Mesenteric fat pad (tissue), 1 donor: ENCODE measurements around the gene AFAP1. TPM values are rescaled to one million over a fixed set of nuclear protein-coding genes. Genes with fewer than 3 reads are reported as not detected.

Source experiments
- DNase-seq: peaks from one replicate; pipeline ENCODE4 v3.0.0-alpha.2; 2020; ENCODE audit warnings: low spot score
- long read RNA-seq: library from polyadenylated mRNA; unstranded; transcript quantifications from one replicate; pipeline ENCODE4 v2.0.0, GENCODE V29; 2020
- total RNA-seq: library from RNA; stranded (reverse); fragmentation: NEBNext Ultra II Directional; extraction: Animal tissue kit (Norgen Biotek cat#: 25700); gene quantifications from one replicate; pipeline ENCODE4 v1.2.1, GENCODE V29; 2021
- donor health status: DM: yes; HTN: yes; CAD: no.

AFAP1 gene
- 33.9 TPM for total RNA-seq
- long read RNA-seq, full-length matches to known transcripts, result 8 of 39 reads
- long read RNA-seq, partial matches to known transcripts, result 2 of 39 reads
- long read RNA-seq, other reads (novel, unspliced or antisense), result 29 of 39 reads

DNA sequence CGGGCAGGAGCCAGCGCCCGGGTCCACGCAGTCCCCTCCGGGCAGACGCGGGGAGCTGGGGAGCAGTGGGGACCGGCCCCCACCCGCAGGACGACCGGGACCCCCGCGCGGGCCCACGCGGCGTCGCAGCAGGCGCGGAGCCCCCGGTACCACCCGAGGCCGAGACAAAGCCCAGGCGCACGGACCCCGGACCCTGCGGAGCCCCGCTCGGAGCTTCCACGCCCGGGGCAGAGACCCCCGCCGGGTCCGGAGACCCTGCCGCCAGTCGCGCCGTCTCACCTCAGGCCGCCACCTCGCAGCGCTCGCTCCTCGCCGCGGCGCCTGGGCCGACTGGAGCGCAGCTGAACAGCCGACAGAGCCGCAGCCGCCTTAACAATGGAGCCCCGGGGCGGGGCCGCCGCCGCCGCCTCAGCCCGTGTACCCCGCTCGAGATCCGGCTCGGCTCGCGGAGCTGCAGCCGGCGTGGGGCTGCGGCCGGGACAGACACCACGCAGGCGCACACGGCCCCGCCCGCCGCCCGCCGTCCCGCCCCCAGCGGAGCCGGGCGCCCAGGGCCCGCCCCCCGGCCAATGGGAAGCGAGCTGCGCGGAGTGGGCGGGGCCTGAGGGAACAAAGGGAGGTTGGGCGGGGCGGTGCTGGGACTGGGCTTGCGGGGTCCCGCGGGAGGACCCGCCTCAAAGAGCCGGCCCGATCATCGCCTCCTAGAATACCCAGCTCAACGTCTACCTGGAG lies at the start of gene AFAP1:
AFAP1 (minus strand) TSS at position 485 of the 732 bp plus-strand sequence. CDS start 67,783 bp downstream, outside the sequence.
- peak; percentile 95 for DNase-seq

- DNase-seq, result no peak
These were observed 48.8 kb upstream of the AFAP1 start for GRCh38 chr4:7988437-7988836.

DNA sequence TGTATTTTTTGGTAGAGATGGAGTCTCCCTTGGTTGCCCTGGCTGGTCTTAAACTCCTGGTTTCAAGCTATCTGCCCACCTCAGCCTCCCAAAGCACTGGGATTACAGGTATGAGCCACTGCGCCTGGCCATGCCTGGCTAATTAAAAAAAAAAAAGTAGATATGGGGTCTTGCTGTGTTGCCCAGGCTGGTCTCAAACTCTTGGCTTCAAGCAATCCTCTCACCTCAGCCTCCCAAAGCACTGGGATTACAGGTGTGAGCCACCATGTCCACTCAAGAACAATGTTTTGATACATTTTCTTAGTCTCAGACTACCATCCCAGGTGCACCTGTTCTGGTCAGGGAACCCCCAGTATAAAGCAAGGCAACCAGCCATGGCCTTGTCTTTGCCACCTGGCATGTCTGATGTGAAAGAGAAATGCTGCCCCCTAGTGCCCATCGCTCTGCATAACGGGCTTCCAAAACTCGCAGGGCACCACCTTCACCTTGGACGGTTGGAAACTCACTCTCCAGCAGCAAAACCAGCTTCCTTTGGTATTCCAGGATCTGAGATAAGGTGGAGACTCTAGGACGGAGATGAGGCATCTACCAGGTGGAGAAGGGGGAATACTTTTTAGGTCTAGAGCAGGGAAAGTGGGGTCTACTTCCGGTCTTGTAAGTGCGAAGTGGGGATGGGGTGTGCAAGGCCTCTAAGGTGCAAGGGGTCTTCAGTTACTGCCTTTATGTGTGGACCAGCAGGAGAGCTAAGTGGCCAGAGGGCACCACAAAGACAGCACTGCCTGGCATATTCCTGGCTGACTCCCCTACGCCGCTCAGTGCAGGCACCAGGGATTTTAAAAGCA lies 47.7 kb upstream of the AFAP1 start:
- DNase-seq, result no peak

DNA sequence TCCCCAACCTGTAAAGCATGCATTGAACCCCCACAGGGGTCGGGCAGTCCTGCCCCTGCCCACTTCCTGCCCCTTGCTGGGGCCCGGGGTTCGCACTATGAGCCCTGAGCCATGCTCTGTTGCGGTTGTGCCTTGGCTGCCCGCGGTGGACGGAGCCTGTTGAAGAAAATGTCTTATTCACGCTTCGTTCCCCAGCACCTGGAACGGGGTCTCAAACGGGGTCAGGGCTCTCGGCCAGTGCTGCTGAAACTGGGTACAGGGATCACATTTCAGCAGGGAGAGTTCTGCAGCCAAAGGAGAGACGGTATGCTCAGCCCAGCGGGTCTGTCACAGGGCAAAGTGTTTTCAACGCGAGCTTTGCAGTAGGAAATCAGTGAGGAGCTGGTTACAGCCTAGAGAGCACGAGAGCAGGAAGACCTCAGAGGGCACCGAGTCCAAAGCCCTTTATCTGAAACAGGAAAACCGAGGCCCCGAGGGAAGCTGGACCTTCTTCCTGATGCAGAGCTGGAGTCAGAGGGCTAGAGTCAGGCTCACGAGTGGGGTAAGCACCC lies 46.3 kb upstream of the AFAP1 start:
- no peak for DNase-seq

GRCh38 chr4:7985072-7985471 lies 45.4 kb upstream of the AFAP1 start:
- DNase-seq, result no peak

GRCh38 chr4:7984286-7984925 lies 44.7 kb upstream of the AFAP1 start:
- DNase-seq, result no peak

- no peak for DNase-seq
These were observed 43.6 kb upstream of the AFAP1 start for GRCh38 chr4:7983296-7983695.

DNA sequence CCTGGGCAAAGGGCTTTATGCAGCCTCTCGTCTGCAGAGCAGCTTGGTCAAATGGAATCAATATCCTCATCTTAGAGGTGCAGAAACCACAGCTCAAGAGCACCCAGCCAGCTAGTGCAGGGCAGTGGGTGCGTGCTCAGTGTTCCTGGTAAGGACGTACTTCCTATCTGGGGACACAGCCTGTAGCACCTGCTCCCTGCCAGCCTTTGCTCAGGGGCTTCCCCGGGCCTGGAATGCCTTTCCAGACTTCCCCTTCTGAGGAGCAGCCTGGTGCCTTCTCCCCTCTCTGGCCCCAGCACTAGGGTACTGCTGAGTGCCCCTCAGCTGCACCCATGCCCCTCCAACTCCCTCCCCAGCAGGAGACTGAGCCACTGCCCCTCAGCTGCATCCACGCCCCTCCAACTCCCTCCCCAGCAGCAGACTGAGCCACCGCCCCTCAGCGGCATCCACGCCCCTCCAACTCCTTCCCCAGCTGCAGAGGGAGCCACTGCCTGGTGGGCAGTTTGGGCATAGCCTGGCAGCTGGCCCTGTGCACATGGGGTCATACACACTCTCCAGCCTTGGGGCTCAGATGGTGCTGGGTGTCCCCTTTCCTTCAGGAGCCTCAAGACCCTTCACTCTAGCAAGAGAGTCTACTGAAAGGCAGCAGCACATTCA lies 42.2 kb upstream of the AFAP1 start:
- no peak for DNase-seq

- DNase-seq, result no peak
These were observed 40.4 kb upstream of the AFAP1 start for GRCh38 chr4:7980036-7980435.

DNA sequence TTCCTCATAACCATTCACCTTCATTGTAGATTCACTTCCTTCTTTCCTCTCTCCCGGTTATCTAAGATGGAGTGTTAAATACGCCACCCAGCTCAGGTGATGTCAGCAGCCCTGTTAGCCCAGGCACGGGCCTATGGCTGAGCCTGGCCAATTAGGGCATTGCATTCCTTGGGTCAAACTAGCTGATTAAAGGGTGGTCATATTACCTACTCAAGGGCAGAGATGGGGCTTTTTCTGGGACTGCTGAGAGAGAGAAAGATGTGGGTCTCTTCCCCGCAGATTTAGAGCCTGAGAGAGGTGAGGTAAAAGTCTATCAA lies 39.9 kb upstream of the AFAP1 start:
- DNase-seq, result no peak

GRCh38 chr4:7978907-7979651 lies 39.4 kb upstream of the AFAP1 start:
- DNase-seq, result no peak

DNA sequence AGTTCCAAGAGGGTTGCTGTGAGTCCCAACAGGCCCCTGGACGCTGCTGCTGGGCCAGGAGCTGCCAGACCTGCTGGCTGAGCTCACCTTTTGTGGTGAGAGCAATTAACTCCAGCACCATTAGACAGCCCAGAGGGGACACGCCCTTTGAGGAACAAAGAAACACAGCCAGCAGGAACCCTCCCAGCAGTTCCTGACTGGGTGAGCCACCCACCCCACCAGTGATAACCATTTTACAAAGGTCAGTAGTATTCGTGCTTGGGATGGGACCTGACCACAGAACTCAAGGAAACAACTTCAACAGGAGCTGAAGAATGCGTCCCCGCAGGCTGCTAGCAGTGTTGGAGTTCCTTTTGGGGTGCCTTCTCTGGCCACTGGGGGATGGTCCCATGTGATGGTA lies 38.8 kb upstream of the AFAP1 start:
- no peak for DNase-seq

DNA sequence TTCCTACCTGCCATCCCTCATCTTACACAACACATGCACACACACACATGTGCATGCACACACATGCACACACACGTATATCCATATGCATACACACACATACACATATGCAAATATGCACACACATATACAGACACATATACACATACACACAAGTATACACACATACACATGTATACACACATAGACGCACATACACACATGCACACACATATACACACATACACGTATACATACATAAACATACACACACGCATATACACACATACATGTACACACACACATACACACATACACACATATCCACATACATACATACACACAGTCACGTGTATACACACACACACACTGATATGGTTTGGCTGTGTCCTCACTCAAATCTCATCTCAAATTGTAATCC lies 37.0 kb upstream of the AFAP1 start:
- no peak for DNase-seq

DNA sequence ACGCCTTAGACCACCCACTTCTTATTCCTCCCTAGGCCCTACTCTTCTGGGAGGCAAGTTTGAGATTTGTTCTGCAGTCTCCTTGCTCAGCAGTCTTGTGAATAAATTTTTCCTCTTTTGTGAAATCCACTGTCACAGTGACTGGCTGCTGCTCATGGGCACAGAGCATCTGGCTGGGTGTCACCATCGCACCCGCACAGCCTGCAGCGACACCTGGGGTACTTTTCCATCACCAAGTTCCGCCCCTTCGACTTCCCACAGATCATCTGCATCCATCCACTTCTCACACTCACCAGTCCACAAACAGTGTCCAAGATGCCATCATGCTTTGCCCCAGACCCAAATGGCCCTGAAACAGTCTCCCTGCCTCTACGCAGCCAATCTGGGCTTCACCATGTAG lies 36.4 kb upstream of the AFAP1 start:
- DNase-seq, result no peak

- no peak for DNase-seq
These were observed 34.8 kb upstream of the AFAP1 start for GRCh38 chr4:7974425-7974824.

GRCh38 chr4:7973545-7973981 lies 33.9 kb upstream of the AFAP1 start:
- DNase-seq, result no peak

DNA sequence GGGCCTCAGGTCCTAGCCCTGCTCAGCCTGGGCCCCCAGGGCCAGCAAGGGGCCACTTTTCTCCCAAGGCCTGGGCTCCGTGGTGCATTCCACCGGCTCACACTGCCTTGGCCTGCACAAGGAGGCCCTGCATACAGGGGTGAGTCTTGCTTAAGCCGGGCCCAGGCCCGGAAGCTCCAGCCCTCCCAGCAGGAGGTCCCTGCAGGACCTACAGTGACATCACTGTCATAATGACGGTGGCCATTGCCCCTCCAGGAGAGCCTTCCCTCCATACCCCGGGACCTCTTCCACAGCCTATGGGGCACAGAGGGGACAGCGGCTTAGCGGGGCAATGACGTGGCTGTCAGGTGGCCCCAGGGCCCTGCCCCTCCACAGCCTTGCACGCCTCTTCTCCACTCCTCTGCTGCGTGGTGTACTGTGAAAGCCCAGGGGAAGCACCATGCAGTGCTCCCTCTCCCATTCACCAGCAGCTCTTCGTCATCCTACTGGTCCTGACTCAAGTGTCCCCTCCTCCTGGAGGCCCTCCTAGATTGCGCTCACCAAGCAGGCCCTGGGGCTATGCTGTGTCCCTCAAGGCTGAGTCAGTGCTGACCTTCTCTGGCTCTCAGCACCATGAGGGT lies 32.3 kb upstream of the AFAP1 start:
- no peak for DNase-seq

- no peak for DNase-seq
These were observed 31.5 kb upstream of the AFAP1 start for GRCh38 chr4:7971159-7971631.

- DNase-seq, result no peak
These were observed 30.8 kb upstream of the AFAP1 start for GRCh38 chr4:7970361-7970946.
